Neural cell (in vitro differentiated cells): Measurements from ENCODE around the gene AKR7A3.
"Not testable (repeated sequence)": the region's sequence is repeated elsewhere in the genome, so short reads cannot be mapped to it uniquely, and the experiment has no call there.

Experiments used
- CTCF ChIP-seq: fragments of 450-650 bp; IDR thresholded peaks from 2 replicates; pipeline ENCODE4 v1.5.1; 2014; ENCODE audit warnings: antibody characterized with exemption, mild to moderate bottlenecking, moderate library complexity; ENCODE audit not compliant: poor library complexity, severe bottlenecking
- REST ChIP-seq: IDR thresholded peaks from 2 replicates; pipeline ENCODE4 v1.6.1; 2012; ENCODE audit warnings: borderline replicate concordance
- SMC3 ChIP-seq: fragments of 450-650 bp; conservative IDR thresholded peaks from 2 replicates; pipeline ENCODE4 v1.6.1; 2014; ENCODE audit warnings: antibody characterized with exemption, mild to moderate bottlenecking, moderate library complexity; ENCODE audit not compliant: poor library complexity
- TAF1 ChIP-seq: IDR thresholded peaks from 2 replicates; pipeline ENCODE4 v1.6.1; 2012; ENCODE audit warnings: low read depth

- TF ChIP-seq TAF1, SMC3, CTCF, REST: not testable (repeated sequence)
Measured at GRCh38 chr1:19304081-19304480, 15.5 kb upstream of the AKR7A3 start.
